Mammary epithelial cell (primary cell): Measurements from ENCODE around the gene PGM1.

Source experiments
- CTCF ChIP-seq, 2 donors: IDR thresholded peaks in 1 of 2; conservative IDR thresholded peaks in 1 of 2; 2 replicates each; pipeline ENCODE4 v1.5.1; 2011 to 2012; ENCODE audit warnings: inconsistent platforms in 2 of 2, low read length in 2 of 2, mild to moderate bottlenecking in 2 of 2, control low read depth in 1 of 2, low read depth in 1 of 2; ENCODE audit not compliant: insufficient read depth in 1 of 2; ENCODE audit errors: extremely low read depth in 1 of 2
- EZH2 ChIP-seq: IDR thresholded peaks from 2 replicates; pipeline ENCODE4 v1.6.1; 2012; ENCODE audit warnings: low read length, inconsistent platforms, borderline replicate concordance

GRCh38 chr1:63601061-63601460 lies 7.8 kb downstream of the PGM1 start:
- no peak for TF ChIP-seq CTCF (conservative IDR thresholded peaks at IDR 0.05 in 1 of 2, IDR thresholded peaks at IDR 0.05 in 1 of 2; ENCODE audit: extremely low read depth in 1 of 2, insufficient read depth in 1 of 2, low read depth in 1 of 2, low read length in 2 of 2)
- TF ChIP-seq EZH2 = no peak
